ENCODE data around the gene PIK3CA.

- no peak for TF ChIP-seq EZH2 (IDR thresholded peaks at IDR 0.05; ENCODE audit: insufficient read depth, poor library complexity, severe bottlenecking)
- TF ChIP-seq EZH2phosphoT487 (IDR thresholded peaks at IDR 0.05; ENCODE audit: insufficient read depth, low read depth), result no peak
Observed at GRCh38 chr3:179168918-179169317, 20.8 kb downstream of the PIK3CA start.

Measured in GM23248 (cell line).